Karpas-422 (cell line): ENCODE results near the gene OBSCN. TPM values are rescaled to one million over a fixed set of nuclear protein-coding genes. Genes with fewer than 3 reads are reported as not detected.

ENCODE experiments used
- DNase-seq: peaks from one replicate; pipeline ENCODE4 v3.0.0-alpha.2; 2015
- H2AFZ ChIP-seq: fragments of 200-600 bp; sonication (generic); 2 replicates; pipeline ENCODE4 v1.6.1; 2014; ENCODE audit warnings: antibody characterized with exemption, low read length, mixed read lengths
- H3K27ac ChIP-seq: fragments of 200-600 bp; sonication (generic); 2 replicates; pipeline ENCODE4 v1.5.1; 2014; ENCODE audit warnings: mild to moderate bottlenecking, low read length, moderate library complexity
- H3K27me3 ChIP-seq: fragments of 200-600 bp; sonication (generic); 2 replicates; pipeline ENCODE4 v1.6.1; 2014; ENCODE audit warnings: low read length, mixed read lengths
- H3K36me3 ChIP-seq: fragments of 200-600 bp; sonication (generic); 2 replicates; pipeline ENCODE4 v1.6.1; 2014; ENCODE audit warnings: low read length, mixed read lengths; ENCODE audit not compliant: insufficient read depth
- H3K4me1 ChIP-seq: fragments of 200-600 bp; sonication (generic); 2 replicates; pipeline ENCODE4 v1.6.1; 2014; ENCODE audit warnings: mild to moderate bottlenecking, low read length, mixed read lengths
- H3K4me2 ChIP-seq: fragments of 200-600 bp; sonication (generic); 2 replicates; pipeline ENCODE4 v1.6.1; 2014; ENCODE audit warnings: low read length, low read depth, mild to moderate bottlenecking; ENCODE audit not compliant: poor library complexity, severe bottlenecking
- H3K4me3 ChIP-seq: fragments of 200-600 bp; sonication (generic); 2 replicates; pipeline ENCODE4 v1.5.1; 2014; ENCODE audit warnings: mild to moderate bottlenecking, antibody characterized with exemption, low read length, mixed read lengths
- H3K79me2 ChIP-seq: fragments of 200-600 bp; sonication (generic); 2 replicates; pipeline ENCODE4 v1.6.1; 2014; ENCODE audit warnings: mild to moderate bottlenecking, low read length, mixed read lengths
- H3K9ac ChIP-seq: fragments of 200-600 bp; sonication (generic); 2 replicates; pipeline ENCODE4 v1.6.0; 2014; ENCODE audit warnings: low read length
- H3K9me2 ChIP-seq: fragments of 200-600 bp; sonication (generic), shearing (Covaris generic); replicated peaks from 2 replicates; pipeline ENCODE4 v1.6.0; 2014; ENCODE audit warnings: mild to moderate bottlenecking, low read length, moderate library complexity; ENCODE audit not compliant: insufficient read depth
- H3K9me3 ChIP-seq: fragments of 300-700, 200-600 bp; sonication (generic); 2 replicates; pipeline ENCODE4 v1.6.1; 2014; ENCODE audit warnings: low read length, mixed read lengths
- H4K20me1 ChIP-seq: fragments of 200-600 bp; sonication (generic); 2 replicates; pipeline ENCODE4 v1.6.1; 2014; ENCODE audit warnings: mild to moderate bottlenecking, antibody characterized with exemption, low read length, low read depth; ENCODE audit not compliant: insufficient read depth
- total RNA-seq: library from RNA; depleted of rRNA; stranded (reverse); fragments of >200 nt; shearing (Covaris generic); gene quantifications from 2 replicates; pipeline ENCODE4 v1.2.3, GENCODE V29; 2014; ENCODE audit warnings: low replicate concordance

The OBSCN gene
- total RNA-seq, 1 experiment from 2014 or later: 17.5 TPM

DNA sequence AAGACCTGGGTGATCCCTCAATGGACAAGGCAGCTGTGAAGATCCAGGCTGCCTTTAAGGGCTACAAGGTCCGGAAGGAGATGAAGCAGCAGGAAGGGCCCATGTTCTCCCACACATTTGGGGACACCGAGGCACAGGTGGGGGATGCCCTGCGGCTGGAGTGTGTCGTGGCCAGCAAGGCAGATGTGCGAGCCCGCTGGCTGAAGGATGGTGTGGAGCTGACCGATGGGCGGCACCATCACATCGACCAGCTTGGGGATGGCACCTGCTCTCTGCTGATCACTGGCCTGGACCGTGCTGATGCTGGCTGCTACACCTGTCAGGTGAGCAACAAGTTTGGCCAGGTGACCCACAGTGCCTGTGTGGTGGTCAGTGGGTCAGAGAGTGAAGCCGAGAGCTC, 113.6 kb downstream of the OBSCN start:
- Histone ChIP-seq H3K4me2 (no peak overlapping the region), H3K9me3 (no peaks in the 10 kb centered on the region), H3K4me1 (no peaks in the 10 kb centered on the region), H2AFZ (no peak overlapping the region), H3K9ac (no peak overlapping the region), H3K27ac (no peak overlapping the region), H3K4me3 (no peak overlapping the region), H4K20me1 (no peaks in the 10 kb centered on the region), H3K79me2 (no peaks in the 10 kb centered on the region), H3K36me3 (peaks cover 20% of the 10 kb centered on the region), H3K27me3 (no peaks in the 10 kb centered on the region), H3K9me2 (peaks cover 7% of the 10 kb centered on the region; the same call in 1 of the 2 replicates)
- no peak for DNase-seq

DNA sequence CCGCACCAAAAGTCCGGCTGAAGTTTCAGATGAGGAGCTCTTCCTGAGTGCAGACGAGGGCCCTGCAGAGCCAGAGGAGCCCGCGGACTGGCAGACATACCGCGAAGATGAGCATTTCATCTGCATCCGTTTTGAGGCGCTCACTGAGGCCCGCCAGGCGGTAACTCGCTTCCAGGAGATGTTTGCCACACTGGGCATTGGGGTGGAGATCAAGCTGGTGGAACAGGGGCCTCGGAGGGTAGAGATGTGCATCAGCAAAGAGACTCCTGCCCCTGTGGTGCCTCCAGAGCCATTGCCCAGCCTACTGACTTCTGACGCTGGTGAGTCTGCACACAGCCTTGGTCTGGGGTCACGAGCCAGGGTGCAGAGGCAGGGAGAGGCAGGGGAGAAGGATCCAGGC, 114.1 kb downstream of the OBSCN start:
- Histone ChIP-seq H3K36me3 (peaks cover 20% of the 10 kb centered on the region), H3K4me2 (no peak overlapping the region), H4K20me1 (no peaks in the 10 kb centered on the region), H3K9ac (no peak overlapping the region), H3K4me3 (no peak overlapping the region), H3K4me1 (no peaks in the 10 kb centered on the region), H3K9me2 (peaks cover 7% of the 10 kb centered on the region; the same call in 1 of the 2 replicates), H3K9me3 (no peaks in the 10 kb centered on the region), H3K79me2 (no peaks in the 10 kb centered on the region), H3K27ac (no peak overlapping the region), H3K27me3 (no peaks in the 10 kb centered on the region), H2AFZ (no peak overlapping the region)
- no peak for DNase-seq

DNA sequence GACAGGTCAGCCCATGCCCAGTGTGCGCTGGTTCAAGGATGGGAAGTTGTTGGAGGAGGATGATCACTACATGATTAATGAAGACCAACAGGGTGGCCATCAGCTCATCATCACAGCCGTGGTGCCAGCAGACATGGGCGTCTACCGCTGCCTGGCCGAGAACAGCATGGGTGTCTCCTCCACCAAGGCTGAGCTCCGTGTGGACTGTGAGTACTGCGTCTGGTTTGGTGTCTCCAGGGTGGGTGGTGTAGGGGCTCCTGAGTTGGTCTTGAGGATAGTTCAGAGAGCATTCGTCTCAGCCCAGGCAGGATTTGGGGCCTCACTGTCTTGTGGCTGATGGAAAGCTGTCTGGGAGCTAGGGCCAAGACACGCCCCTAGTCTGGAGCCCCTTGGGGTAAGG, 115.6 kb downstream of the OBSCN start:
- Histone ChIP-seq H3K4me1 (peaks cover 11% of the 10 kb centered on the region), H3K27me3 (no peaks in the 10 kb centered on the region)

DNA sequence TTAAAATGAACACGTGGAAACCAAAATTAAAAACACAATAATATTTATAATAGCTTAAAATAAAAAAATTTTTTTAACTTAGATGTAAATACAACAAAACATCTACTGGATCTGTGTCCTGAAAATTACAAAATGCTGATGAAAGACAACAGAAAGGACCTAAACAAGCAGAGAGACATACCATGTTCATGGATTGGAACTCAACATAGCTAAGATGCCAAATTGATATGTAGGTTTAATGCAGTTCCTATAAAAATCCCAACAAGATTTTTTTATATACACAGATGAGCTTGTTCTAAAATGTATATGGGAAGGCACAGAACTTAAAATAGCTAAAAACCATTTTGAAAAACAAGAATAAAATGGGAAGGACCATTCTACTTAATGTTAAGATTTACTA, 117.4 kb downstream of the OBSCN start:
- Histone ChIP-seq H3K36me3 (peaks cover 7% of the 10 kb centered on the region), H3K9me3 (no peaks in the 10 kb centered on the region), H3K27me3 (no peaks in the 10 kb centered on the region), H3K4me2 (no peak overlapping the region), H3K9me2 (0 out of 2 replicates have a peak, but pooled peaks cover 1% of the 10 kb centered on the region), H3K27ac (no peak overlapping the region), H3K4me1 (peaks cover 22% of the 10 kb centered on the region), H3K4me3 (no peak overlapping the region), H2AFZ (no peak overlapping the region), H3K9ac (no peak overlapping the region), H4K20me1 (no peaks in the 10 kb centered on the region), H3K79me2 (no peaks in the 10 kb centered on the region)
- no peak for DNase-seq

More for the DNA sequence above, 115.6 kb downstream of the OBSCN start:
- Histone ChIP-seq H2AFZ (no peak overlapping the region), H3K27ac (no peak overlapping the region), H3K79me2 (no peaks in the 10 kb centered on the region), H3K9ac (no peak overlapping the region), H3K9me2 (peaks cover 7% of the 10 kb centered on the region; the same call in 1 of the 2 replicates), H3K36me3 (peaks cover 20% of the 10 kb centered on the region), H3K9me3 (no peaks in the 10 kb centered on the region), H3K4me2 (no peak overlapping the region), H3K4me3 (no peak overlapping the region), H4K20me1 (no peaks in the 10 kb centered on the region)
- DNase-seq: no peak

DNA sequence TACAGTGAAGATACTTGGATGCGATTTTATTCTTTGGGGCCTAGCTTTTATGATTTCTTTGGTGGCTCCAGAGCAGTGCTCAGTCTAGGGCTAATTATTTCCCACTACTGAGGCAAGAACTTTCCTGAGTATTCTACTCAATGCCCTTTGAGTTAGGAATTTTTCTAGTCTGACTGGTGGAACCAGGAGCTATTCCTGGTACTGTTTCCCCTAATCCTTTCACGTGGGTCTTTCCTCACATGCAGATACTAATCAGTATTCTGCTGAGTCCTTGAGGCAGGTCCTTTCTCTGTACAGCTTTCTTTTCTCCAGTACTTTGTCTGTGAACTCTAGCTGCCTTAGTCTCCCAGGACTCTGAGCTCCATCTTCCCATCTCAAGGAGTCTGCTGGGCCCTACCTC, 122.0 kb downstream of the OBSCN start:
- no peak overlapping the region for H2AFZ ChIP-seq
- no peaks in the 10 kb centered on the region for H3K9me2 ChIP-seq
- H3K9ac ChIP-seq: no peak overlapping the region
- no peaks in the 10 kb centered on the region for H3K79me2 ChIP-seq
- no peaks in the 10 kb centered on the region for H4K20me1 ChIP-seq
- H3K4me1 ChIP-seq: peaks cover 28% of the 10 kb centered on the region
- no peak overlapping the region for H3K27ac ChIP-seq
- H3K9me3 ChIP-seq: no peaks in the 10 kb centered on the region
- H3K4me3 ChIP-seq: no peak overlapping the region
- H3K27me3 ChIP-seq: no peaks in the 10 kb centered on the region
- DNase-seq: no peak
- no peak overlapping the region for H3K4me2 ChIP-seq
- peaks cover 5% of the 10 kb centered on the region; the same call in 1 of the 2 replicates for H3K36me3 ChIP-seq

DNA sequence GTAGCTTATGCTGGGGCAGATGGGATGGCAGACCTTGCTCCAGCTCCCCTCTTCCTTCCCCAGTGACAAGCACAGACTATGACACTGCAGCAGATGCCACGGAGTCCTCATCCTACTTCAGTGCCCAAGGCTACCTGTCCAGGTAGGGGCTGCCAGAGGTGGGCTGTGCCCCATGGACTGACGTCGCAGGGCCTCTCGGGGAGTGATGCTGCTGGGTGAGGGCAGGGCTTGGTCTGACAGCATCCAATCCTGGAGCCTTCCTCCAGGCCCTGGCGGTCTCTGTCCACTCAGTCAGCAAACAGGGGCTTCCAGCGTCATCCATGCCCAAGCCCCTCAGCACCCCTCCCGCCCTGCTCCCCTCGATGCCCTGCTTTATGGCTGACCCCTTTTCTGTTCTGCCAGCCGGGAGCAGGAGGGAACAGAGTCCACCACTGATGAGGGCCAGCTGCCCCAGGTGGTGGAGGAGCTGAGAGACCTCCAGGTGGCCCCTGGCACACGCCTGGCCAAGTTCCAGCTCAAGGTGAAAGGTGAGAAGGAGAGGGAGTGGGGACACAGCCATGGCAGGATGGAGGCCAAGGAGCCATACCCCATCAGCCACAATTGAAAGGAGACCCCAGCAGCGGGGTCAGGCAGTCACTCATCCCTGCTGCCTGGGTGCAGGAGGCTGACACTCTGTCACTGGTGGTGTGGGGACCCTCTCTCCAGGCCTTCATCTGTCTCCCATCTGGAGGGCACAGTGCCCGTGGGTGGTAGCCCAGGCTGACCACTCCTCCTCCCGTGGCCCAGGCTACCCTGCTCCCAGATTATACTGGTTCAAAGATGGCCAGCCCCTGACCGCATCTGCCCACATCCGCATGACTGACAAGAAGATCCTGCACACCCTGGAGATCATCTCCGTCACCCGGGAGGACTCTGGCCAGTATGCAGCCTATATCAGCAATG, 125.2 kb downstream of the OBSCN start:
- Histone ChIP-seq H3K36me3 (no peaks in the 10 kb centered on the region), H3K4me1 (peaks cover 20% of the 10 kb centered on the region), H3K27ac (no peak overlapping the region), H3K79me2 (no peaks in the 10 kb centered on the region), H3K4me2 (no peak overlapping the region), H3K9me2 (no peaks in the 10 kb centered on the region), H2AFZ (no peak overlapping the region), H3K4me3 (no peak overlapping the region), H4K20me1 (no peaks in the 10 kb centered on the region), H3K9me3 (no peaks in the 10 kb centered on the region), H3K27me3 (no peaks in the 10 kb centered on the region), H3K9ac (no peak overlapping the region)
- no peak for DNase-seq

DNA sequence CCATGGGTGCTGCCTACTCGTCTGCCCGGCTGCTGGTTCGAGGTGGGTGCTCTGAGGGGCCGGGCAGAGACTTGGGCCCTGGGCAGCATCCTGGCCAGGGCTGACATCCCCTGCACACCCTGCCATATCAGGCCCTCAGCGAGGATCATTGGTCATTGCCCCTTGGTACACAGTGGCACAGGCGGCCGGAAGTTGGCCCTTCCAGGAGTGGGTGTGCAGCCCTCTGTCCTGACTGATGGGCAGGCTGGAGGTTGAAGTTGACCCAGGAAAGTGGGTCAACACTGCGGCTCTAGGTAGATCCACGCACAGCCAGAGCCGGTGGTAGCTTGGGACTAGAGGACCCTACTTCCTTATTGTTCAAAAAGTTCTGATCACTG, 125.9 kb downstream of the OBSCN start:
- no peak overlapping the region for H2AFZ ChIP-seq
- H3K4me1 ChIP-seq: peaks cover 13% of the 10 kb centered on the region
- H3K4me3 ChIP-seq: no peak overlapping the region
- H3K27ac ChIP-seq: no peak overlapping the region
- H4K20me1 ChIP-seq: no peaks in the 10 kb centered on the region
- no peaks in the 10 kb centered on the region for H3K36me3 ChIP-seq
- no peaks in the 10 kb centered on the region for H3K9me2 ChIP-seq
- DNase-seq: no peak
- H3K4me2 ChIP-seq: no peak overlapping the region
- H3K79me2 ChIP-seq: no peaks in the 10 kb centered on the region
- H3K27me3 ChIP-seq: no peaks in the 10 kb centered on the region
- H3K9ac ChIP-seq: no peak overlapping the region
- no peaks in the 10 kb centered on the region for H3K9me3 ChIP-seq

DNA sequence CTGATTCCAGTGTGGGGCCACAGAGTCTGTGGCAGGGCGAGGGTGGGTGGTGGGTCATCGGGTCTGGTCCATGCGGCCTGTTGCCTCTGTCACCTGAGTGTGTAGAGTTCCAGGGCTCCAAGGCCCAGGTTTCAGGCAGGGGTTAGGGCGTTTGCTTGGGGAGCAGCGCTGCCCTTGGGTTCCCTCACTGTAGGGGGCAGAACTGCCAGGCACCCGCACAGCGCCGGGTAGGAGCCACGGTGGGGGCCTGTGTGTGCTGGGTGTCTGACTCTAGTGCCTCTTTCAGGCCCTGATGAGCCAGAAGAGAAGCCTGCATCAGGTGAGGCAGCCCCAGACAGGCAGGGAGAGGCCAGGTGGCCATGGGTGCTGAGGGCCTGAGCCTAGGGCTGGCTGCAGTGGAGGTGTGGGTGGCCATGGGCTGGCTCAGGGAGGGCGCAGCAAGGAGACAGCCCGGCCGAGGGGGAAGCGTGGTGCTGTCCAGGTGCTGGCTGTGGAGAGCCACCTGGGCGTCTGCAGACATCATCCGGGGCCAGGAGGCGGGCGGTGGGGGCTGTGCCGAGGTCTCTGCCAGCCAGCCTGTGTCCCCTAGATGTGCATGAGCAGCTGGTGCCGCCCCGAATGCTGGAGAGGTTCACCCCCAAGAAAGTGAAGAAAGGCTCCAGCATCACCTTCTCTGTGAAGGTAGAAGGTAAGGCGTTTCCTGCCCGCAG, 126.5 kb downstream of the OBSCN start:
- Histone ChIP-seq H3K27me3 (no peaks in the 10 kb centered on the region), H3K79me2 (no peaks in the 10 kb centered on the region), H3K4me3 (no peak overlapping the region), H3K27ac (no peak overlapping the region), H3K9me3 (no peaks in the 10 kb centered on the region), H2AFZ (no peak overlapping the region), H3K4me2 (no peak overlapping the region), H3K9me2 (no peaks in the 10 kb centered on the region), H3K9ac (no peak overlapping the region), H4K20me1 (no peaks in the 10 kb centered on the region), H3K36me3 (no peaks in the 10 kb centered on the region), H3K4me1 (peaks cover 7% of the 10 kb centered on the region; the same call in 1 of the 2 replicates)
- DNase-seq: no peak
